CD4-positive, alpha-beta T cell (primary cell): ENCODE results near the gene DYNLT2. TPM values are rescaled to one million over a fixed set of nuclear protein-coding genes. Genes with fewer than 3 reads are reported as not detected.
A peak's percentile ranks its signal among the peaks of the same experiment; 100 is the strongest.

Experiments used
- ATAC-seq: fragments of 200-7000 bp; cut with Tn5 transposase; one replicate; pipeline ENCODE4 v1.10.0; 2022; ENCODE audit warnings: mild to moderate bottlenecking; ENCODE audit not compliant: poor library complexity
- CTCF ChIA-PET: fragments of 350-600 bp; sonication (Branson Sonifier 250); formaldehyde crosslinking; loops from one replicate; lab custom pipeline; 2021; ENCODE audit warnings: antibody characterized with exemption, inconsistent platforms; lab: Charles Lee
- POLR2A ChIA-PET: fragments of 350-600 bp; sonication (Branson Sonifier 250); formaldehyde crosslinking; loops from one replicate; lab custom pipeline; 2021; ENCODE audit warnings: antibody characterized with exemption, inconsistent platforms; lab: Charles Lee
- DNase-seq, 14 experiments: peaks; one replicate each; pipeline ENCODE4 v3.0.0-alpha.2; 2013 to 2020; ENCODE audit warnings: mixed read lengths in 2 of 14
- H3K27ac ChIP-seq, 2 donors: one replicate each; pipeline versions ENCODE4 v1.5.1 to v1.7.0; 2013; ENCODE audit warnings: low read length in 2 of 2, low read depth in 1 of 2, mild to moderate bottlenecking in 1 of 2
- H3K27me3 ChIP-seq, 2 experiments: 1 replicate in 1 of 2; 2 replicates in 1 of 2; pipeline versions ENCODE4 v1.6.1 to v1.7.0; 2013; ENCODE audit warnings: low read length in 2 of 2, control low read depth in 1 of 2, mild to moderate bottlenecking in 1 of 2, moderate library complexity in 1 of 2; ENCODE audit not compliant: insufficient read depth in 2 of 2, control insufficient read depth in 1 of 2
- H3K36me3 ChIP-seq: one replicate; pipeline ENCODE4 v1.6.1; 2013; ENCODE audit warnings: low read length, control low read depth; ENCODE audit not compliant: insufficient read depth
- H3K4me1 ChIP-seq: one replicate; pipeline ENCODE4 v1.6.1; 2013; ENCODE audit warnings: low read length, control low read depth; ENCODE audit not compliant: insufficient read depth
- H3K4me3 ChIP-seq: one replicate; pipeline ENCODE4 v1.5.1; 2013; ENCODE audit warnings: mild to moderate bottlenecking, low read length, moderate library complexity
- H3K9me3 ChIP-seq, 2 experiments: 1 replicate in 1 of 2; 2 replicates in 1 of 2; pipeline versions ENCODE4 v1.6.1 to v1.7.0; 2013; ENCODE audit warnings: low read length in 2 of 2, mild to moderate bottlenecking in 2 of 2, control low read depth in 1 of 2, moderate library complexity in 1 of 2; ENCODE audit not compliant: control insufficient read depth in 1 of 2, insufficient read depth in 1 of 2
- H3K27ac Mint-ChIP-seq: one replicate; pipeline ENCODE4 v1.8.0; 2020; ENCODE audit warnings: mixed read lengths
- H3K27me3 Mint-ChIP-seq: one replicate; pipeline ENCODE4 v1.8.0; 2021; ENCODE audit warnings: mixed read lengths
- H3K36me3 Mint-ChIP-seq: one replicate; pipeline ENCODE4 v1.8.0; 2021; ENCODE audit warnings: low read depth, mixed read lengths
- H3K4me1 Mint-ChIP-seq: one replicate; pipeline ENCODE4 v1.8.0; 2021; ENCODE audit warnings: low read depth, mixed read lengths
- H3K4me3 Mint-ChIP-seq: one replicate; pipeline ENCODE4 v1.8.0; 2020; ENCODE audit warnings: mild to moderate bottlenecking, mixed read lengths
- H3K9me3 Mint-ChIP-seq: one replicate; pipeline ENCODE4 v1.8.0; 2020; ENCODE audit warnings: mixed read lengths
- CTCF ChIP-seq: fragments of 200-600 bp; IDR thresholded peaks from one replicate; pipeline ENCODE4 v1.8.0; 2022; ENCODE audit warnings: antibody characterized with exemption, mild to moderate bottlenecking
- intact Hi-C, 2 experiments: fragments of 100-400 bp; cut with DNase I in 1 of 2; cut with micrococcal nuclease in 1 of 2; formaldehyde crosslinking; loops; one replicate each; pipeline versions ENCODE4 v1.15.1 to v1.9.0; 2023 to 2025; cut with DNase I, micrococcal nuclease
- total RNA-seq, 174 experiments: library from RNA in 2 of 174; stranded (reverse) in 2 of 174; gene quantifications; one replicate each; pipeline ENCODE4 v1.2.3 and lab custom pipeline; 2021 to 2026

DYNLT2 gene
- total RNA-seq, 2 experiments from 2014 or later, result 4.1 to 4.3 TPM

GRCh38 chr6:169726049-169726400, 25.3 kb downstream of the DYNLT2 start:
- Mint-ChIP-seq H3K36me3 (peaks cover 22% of the 10 kb centered on the region), H3K27ac (peak overlapping the region; percentile 92), H3K9me3 (no peaks in the 10 kb centered on the region), H3K27me3 (no peaks in the 10 kb centered on the region), H3K4me1 (peaks cover 34% of the 10 kb centered on the region), H3K4me3 (peak overlapping the region; percentile 90)
- Histone ChIP-seq H3K4me1 (peaks cover 15% of the 10 kb centered on the region), H3K27ac (no peak overlapping the region), H3K9me3 (no peaks in the 10 kb centered on the region), H3K4me3 (no peak overlapping the region), H3K27me3 (no peaks in the 10 kb centered on the region), H3K36me3 (no peaks in the 10 kb centered on the region)
- ChIA-PET POLR2A (interaction anchor here (1.0 to 13.2 kb wide), 6 partner anchors 15 to 827 kb away, joined by 3 to 230 read pairs (median 10); partner anchors contain the start of genes C6orf120, DYNLT2, ERMARD and PSMB1), CTCF (interaction anchor here (1.1 kb wide), 1 partner anchor 64 kb away, joined by 3 read pairs; no protein-coding TSS in a partner anchor)
- intact Hi-C loops, result loop anchor here in 1 of 2 experiments (10.0 kb wide), 1 partner anchor 829 kb away; the partner anchor contains the start of genes PSMB1 and TBP
- no peak for ATAC-seq
- no peak for TF ChIP-seq CTCF
- no peak for DNase-seq

GRCh38 chr6:169725125-169726048, 26.0 kb downstream of the DYNLT2 start:
- ATAC-seq (no peak), DNase-seq (peak in 5 of 14 experiments; percentile 2 to 60 (median 19))
- Mint-ChIP-seq H3K27ac (peak overlapping the region; percentile 92), H3K27me3 (no peaks in the 10 kb centered on the region), H3K36me3 (peaks cover 24% of the 10 kb centered on the region), H3K9me3 (no peaks in the 10 kb centered on the region), H3K4me3 (peak overlapping the region; percentile 90), H3K4me1 (peaks cover 41% of the 10 kb centered on the region)
- TF ChIP-seq CTCF, result no peak
- intact Hi-C loops, result loop anchor here in 1 of 2 experiments (10.0 kb wide), 1 partner anchor 829 kb away; the partner anchor contains the start of genes PSMB1 and TBP
- CTCF ChIA-PET, result interaction anchor here (0.7 to 1.1 kb wide), 2 partner anchors 64 to 65 kb away, joined by 3 read pairs; no protein-coding TSS in a partner anchor
- no peaks in the 10 kb centered on the region for H3K27me3 ChIP-seq
- POLR2A ChIA-PET, result interaction anchor here (0.7 to 13.2 kb wide), 11 partner anchors 10 to 859 kb away, joined by 3 to 230 read pairs (median 6); partner anchors contain the start of genes C6orf120, DYNLT2, ERMARD and PDCD2
- H3K4me1 ChIP-seq, result peaks cover 15% of the 10 kb centered on the region
- H3K9me3 ChIP-seq, result no peaks in the 10 kb centered on the region
- no peaks in the 10 kb centered on the region for H3K36me3 ChIP-seq
- H3K27ac ChIP-seq, result peak overlapping the region; percentile 18 to 35
- peak overlapping the region; percentile 64 for H3K4me3 ChIP-seq

- Mint-ChIP-seq H3K27ac (peak within 1 kb of the TSS; percentile 94), H3K9me3 (no peaks in the 10 kb centered on the region), H3K4me3 (peak within 1 kb of the TSS; percentile 90), H3K27me3 (no peaks in the 10 kb centered on the region), H3K4me1 (peaks cover 48% of the 10 kb centered on the region), H3K36me3 (peaks cover 29% of the 10 kb centered on the region)
- Histone ChIP-seq H3K4me1 (peaks cover 15% of the 10 kb centered on the region), H3K36me3 (no peaks in the 10 kb centered on the region), H3K27ac (peak within 1 kb of the TSS; percentile 66 to 81), H3K27me3 (no peaks in the 10 kb centered on the region), H3K9me3 (no peaks in the 10 kb centered on the region), H3K4me3 (peak within 1 kb of the TSS; percentile 79)
- ChIA-PET CTCF (interaction anchor here (0.7 kb wide), 2 partner anchors 25 to 65 kb away, joined by 3 read pairs; no protein-coding TSS in a partner anchor), POLR2A (interaction anchor here (0.7 to 13.2 kb wide), 11 partner anchors 11 to 860 kb away, joined by 3 to 230 read pairs (median 6); partner anchors contain the start of genes C6orf120, DYNLT2, ERMARD and PDCD2)
- intact Hi-C loops, result loop anchor here (1.0 to 10.0 kb wide), 2 partner anchors 27 to 830 kb away; partner anchors contain the start of genes DYNLT2 (in 1 of the 2), ERMARD (in 1 of the 2), PSMB1 (in 1 of the 2) and TBP (in 1 of the 2)
- ATAC-seq (peak; percentile 48), DNase-seq (peak; percentile 45 to 81 (median 66))
- TF ChIP-seq CTCF, result no peak
Measured at GRCh38 chr6:169724494-169725124, 26.8 kb downstream of the DYNLT2 start, which contains the start of gene PHF10. Gene PHF10, minus strand, starts transcription at chr6:169724500. Its CDS starts 569 bp downstream, at chr6:169723931.
